GM23248 (cell line): Measurements from ENCODE around the gene ADORA1.

ENCODE experiments used
- EZH2 ChIP-seq: fragments of 200-600 bp; sonication (generic); IDR thresholded peaks from 2 replicates; pipeline ENCODE4 v1.6.1; 2018; ENCODE audit warnings: antibody characterized with exemption, mild to moderate bottlenecking; ENCODE audit not compliant: insufficient read depth, poor library complexity, severe bottlenecking
- EZH2phosphoT487 ChIP-seq: fragments of 200-600 bp; sonication (generic); IDR thresholded peaks from 2 replicates; pipeline ENCODE4 v1.6.1; 2018; ENCODE audit warnings: antibody characterized with exemption, moderate library complexity, mild to moderate bottlenecking, low read depth; ENCODE audit not compliant: insufficient read depth

GRCh38 chr1:203136409-203137042 lies 9.0 kb downstream of the ADORA1 start:
- TF ChIP-seq EZH2: no peak
- TF ChIP-seq EZH2phosphoT487: no peak
